ENCODE measurements around the gene TNRC6B. TPM values are rescaled to one million over a fixed set of nuclear protein-coding genes. Genes with fewer than 3 reads are reported as not detected.

Gene TNRC6B
- polyA plus RNA-seq, 1 donor (not counting 4 experiments of a cell fraction or from before 2014, with no cell fraction given) = 5.6 TPM

- H3K27ac ChIP-seq (ENCODE audit: control insufficient read depth, insufficient read depth, low read length) = peak overlapping the region; percentile 56
Measured at GRCh38 chr22:40240160-40240559, 62.4 kb downstream of the TNRC6B start.

GRCh38 chr22:40240686-40241085 lies 63.0 kb downstream of the TNRC6B start:
- Histone ChIP-seq H3K9ac (ENCODE audit: control insufficient read depth, extremely low read depth, insufficient read depth, low read length) (no peak overlapping the region), H2AFZ (ENCODE audit: control insufficient read depth, low read length) (no peak overlapping the region), H3K9me1 (ENCODE audit: control insufficient read depth, extremely low read depth, insufficient read depth, low read length) (peaks cover 3% of the 10 kb centered on the region), H3K9me3 (ENCODE audit: control insufficient read depth, low read depth, low read length) (no peaks in the 10 kb centered on the region), H3K79me2 (ENCODE audit: control insufficient read depth, insufficient read depth, low read length) (peaks cover 30% of the 10 kb centered on the region), H3K4me1 (ENCODE audit: control insufficient read depth, extremely low read depth, insufficient read depth, low read length) (peaks cover 46% of the 10 kb centered on the region), H3K27me3 (ENCODE audit: control insufficient read depth, extremely low read depth, insufficient read depth, low read length) (no peaks in the 10 kb centered on the region), H3K36me3 (ENCODE audit: control insufficient read depth in 2 of 2, extremely low read depth in 1 of 2, insufficient read depth in 2 of 2, low read length in 2 of 2) (peaks cover 3% of the 10 kb centered on the region in 2 experiments), H3K27ac (ENCODE audit: control insufficient read depth, insufficient read depth, low read length) (peak overlapping the region; percentile 56), H3K4me3 (ENCODE audit: control insufficient read depth in 2 of 3, extremely low read depth in 1 of 3, insufficient read depth in 2 of 3, low read depth in 1 of 3, low read length in 3 of 3) (no peak overlapping the region), H4K20me1 (ENCODE audit: control insufficient read depth, extremely low read depth, insufficient read depth, low read length) (no peaks in the 10 kb centered on the region), H3K4me2 (ENCODE audit: control insufficient read depth, extremely low read depth, insufficient read depth, low read depth, low read length) (peak overlapping the region; percentile 33)
- no peak for DNase-seq (ENCODE audit: low read depth, low spot score)
- dilution Hi-C loops (cut with MboI; ENCODE audit: extremely low pct_ligation_motif_present, low sequenced_read_pairs) = no loop called here
- peak; percentile 49 for FAIRE-seq
- no peak for TF ChIP-seq EZH2 (IDR thresholded peaks at IDR 0.05; ENCODE audit: low read length)
- TF ChIP-seq, protein P1, sequence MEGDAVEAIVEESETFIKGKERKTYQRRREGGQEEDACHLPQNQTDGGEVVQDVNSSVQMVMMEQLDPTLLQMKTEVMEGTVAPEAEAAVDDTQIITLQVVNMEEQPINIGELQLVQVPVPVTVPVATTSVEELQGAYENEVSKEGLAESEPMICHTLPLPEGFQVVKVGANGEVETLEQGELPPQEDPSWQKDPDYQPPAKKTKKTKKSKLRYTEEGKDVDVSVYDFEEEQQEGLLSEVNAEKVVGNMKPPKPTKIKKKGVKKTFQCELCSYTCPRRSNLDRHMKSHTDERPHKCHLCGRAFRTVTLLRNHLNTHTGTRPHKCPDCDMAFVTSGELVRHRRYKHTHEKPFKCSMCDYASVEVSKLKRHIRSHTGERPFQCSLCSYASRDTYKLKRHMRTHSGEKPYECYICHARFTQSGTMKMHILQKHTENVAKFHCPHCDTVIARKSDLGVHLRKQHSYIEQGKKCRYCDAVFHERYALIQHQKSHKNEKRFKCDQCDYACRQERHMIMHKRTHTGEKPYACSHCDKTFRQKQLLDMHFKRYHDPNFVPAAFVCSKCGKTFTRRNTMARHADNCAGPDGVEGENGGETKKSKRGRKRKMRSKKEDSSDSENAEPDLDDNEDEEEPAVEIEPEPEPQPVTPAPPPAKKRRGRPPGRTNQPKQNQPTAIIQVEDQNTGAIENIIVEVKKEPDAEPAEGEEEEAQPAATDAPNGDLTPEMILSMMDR (optimal IDR thresholded peaks at IDR 0.05 in 1 of 3, IDR thresholded peaks at IDR 0.05 in 1 of 3, conservative IDR thresholded peaks at IDR 0.05 in 1 of 3; ENCODE audit: extremely low read depth in 1 of 3, insufficient read depth in 2 of 3, low read length in 3 of 3) = no peak

More at GRCh38 chr22:40240160-40240559, 62.4 kb downstream of the TNRC6B start:
- Histone ChIP-seq H3K9me1 (ENCODE audit: control insufficient read depth, extremely low read depth, insufficient read depth, low read length) (peaks cover 3% of the 10 kb centered on the region), H3K36me3 (ENCODE audit: control insufficient read depth in 2 of 2, extremely low read depth in 1 of 2, insufficient read depth in 2 of 2, low read length in 2 of 2) (peaks cover 3 to 5% of the 10 kb centered on the region in 2 experiments), H2AFZ (ENCODE audit: control insufficient read depth, low read length) (no peak overlapping the region), H4K20me1 (ENCODE audit: control insufficient read depth, extremely low read depth, insufficient read depth, low read length) (no peaks in the 10 kb centered on the region), H3K79me2 (ENCODE audit: control insufficient read depth, insufficient read depth, low read length) (peaks cover 30% of the 10 kb centered on the region), H3K27me3 (ENCODE audit: control insufficient read depth, extremely low read depth, insufficient read depth, low read length) (no peaks in the 10 kb centered on the region), H3K4me3 (ENCODE audit: control insufficient read depth in 2 of 3, extremely low read depth in 1 of 3, insufficient read depth in 2 of 3, low read depth in 1 of 3, low read length in 3 of 3) (no peak overlapping the region), H3K9ac (ENCODE audit: control insufficient read depth, extremely low read depth, insufficient read depth, low read length) (no peak overlapping the region), H3K4me2 (ENCODE audit: control insufficient read depth, extremely low read depth, insufficient read depth, low read depth, low read length) (no peak overlapping the region), H3K4me1 (ENCODE audit: control insufficient read depth, extremely low read depth, insufficient read depth, low read length) (peaks cover 49% of the 10 kb centered on the region), H3K9me3 (ENCODE audit: control insufficient read depth, low read depth, low read length) (no peaks in the 10 kb centered on the region)
- DNase-seq (ENCODE audit: low read depth, low spot score) (no peak), FAIRE-seq (no peak)
- dilution Hi-C loops (cut with MboI; ENCODE audit: extremely low pct_ligation_motif_present, low sequenced_read_pairs) = no loop called here
- TF ChIP-seq, protein P1 (optimal IDR thresholded peaks at IDR 0.05 in 1 of 3, IDR thresholded peaks at IDR 0.05 in 1 of 3, conservative IDR thresholded peaks at IDR 0.05 in 1 of 3; ENCODE audit: extremely low read depth in 1 of 3, insufficient read depth in 2 of 3, low read length in 3 of 3) = no peak

Data from keratinocyte (primary cell).